ENCODE results near the gene APBB2.

The APBB2 gene

GRCh38 chr4:40874331-40874730, 340.0 kb downstream of the APBB2 start:
- TF ChIP-seq CTCF (IDR thresholded peaks at IDR 0.05; ENCODE audit: low read depth, low read length), result no peak
- H3K4me3 ChIP-seq (ENCODE audit: low read depth, low read length), result no peak overlapping the region

GRCh38 chr4:40871695-40872250, 342.6 kb downstream of the APBB2 start:
- TF ChIP-seq CTCF (IDR thresholded peaks at IDR 0.05; ENCODE audit: low read depth, low read length), result no peak
- H3K4me3 ChIP-seq (ENCODE audit: low read depth, low read length), result no peak overlapping the region

GRCh38 chr4:40870150-40870549, 344.2 kb downstream of the APBB2 start:
- no peak for TF ChIP-seq CTCF (IDR thresholded peaks at IDR 0.05; ENCODE audit: low read depth, low read length)
- no peak overlapping the region for H3K4me3 ChIP-seq (ENCODE audit: low read depth, low read length)

- no peak overlapping the region for H3K4me3 ChIP-seq (ENCODE audit: low read depth, low read length)
- TF ChIP-seq CTCF (IDR thresholded peaks at IDR 0.05; ENCODE audit: low read depth, low read length), result no peak
Measured at GRCh38 chr4:40865696-40866095, 348.6 kb downstream of the APBB2 start.

GRCh38 chr4:40864531-40864930, 349.8 kb downstream of the APBB2 start:
- no peak for TF ChIP-seq CTCF (IDR thresholded peaks at IDR 0.05; ENCODE audit: low read depth, low read length)
- H3K4me3 ChIP-seq (ENCODE audit: low read depth, low read length), result no peak overlapping the region

GRCh38 chr4:40858962-40859361, 355.4 kb downstream of the APBB2 start:
- no peak for TF ChIP-seq CTCF (IDR thresholded peaks at IDR 0.05; ENCODE audit: low read depth, low read length)
- no peak overlapping the region for H3K4me3 ChIP-seq (ENCODE audit: low read depth, low read length)

- H3K4me3 ChIP-seq (ENCODE audit: low read depth, low read length), result no peak overlapping the region
Measured at GRCh38 chr4:40857956-40858355, 356.4 kb downstream of the APBB2 start.

More at GRCh38 chr4:40857956-40858355, 356.4 kb downstream of the APBB2 start:
- TF ChIP-seq CTCF (IDR thresholded peaks at IDR 0.05; ENCODE audit: low read depth, low read length), result no peak

Data from WI38 (cell line).